B cell (primary cell): ENCODE data around the gene CHCHD5. TPM values are rescaled to one million over a fixed set of nuclear protein-coding genes. Genes with fewer than 3 reads are reported as not detected.
A peak's percentile ranks its signal among the peaks of the same experiment; 100 is the strongest.

ENCODE experiments used
- ATAC-seq: fragments of 200-7000 bp; cut with Tn5 transposase; one replicate; pipeline ENCODE4 v1.10.0; 2021; ENCODE audit warnings: low read depth, mild to moderate bottlenecking, moderate number of reproducible peaks, moderate library complexity
- CTCF ChIA-PET: fragments of 350-600 bp; sonication (Branson Sonifier 250); formaldehyde crosslinking; loops from one replicate; lab custom pipeline; 2021; ENCODE audit warnings: antibody characterized with exemption, inconsistent platforms; lab: Charles Lee
- POLR2A ChIA-PET: fragments of 350-600 bp; sonication (Branson Sonifier 250); formaldehyde crosslinking; loops from one replicate; lab custom pipeline; 2021; ENCODE audit warnings: antibody characterized with exemption; lab: Charles Lee
- DNase-seq: peaks from one replicate; pipeline ENCODE4 v3.0.0; 2013
- H2AFZ ChIP-seq: 2 replicates; pipeline ENCODE4 v1.6.1; 2012; ENCODE audit warnings: mild to moderate bottlenecking, low read depth, low read length; ENCODE audit not compliant: insufficient read depth, poor library complexity, severe bottlenecking
- H3K27ac ChIP-seq, 2 donors: 1 replicate in 1 of 2; 2 replicates in 1 of 2; pipeline ENCODE4 v1.5.1; 2012 to 2013; ENCODE audit warnings: low read length in 2 of 2, mild to moderate bottlenecking in 2 of 2, moderate library complexity in 1 of 2
- H3K27me3 ChIP-seq, 4 experiments: fragments of 200-600 bp in 1 of 4; sonication (generic) in 1 of 4; replicated peaks in 1 of 4; 1 replicate in 2 of 4; 2 replicates in 2 of 4; pipeline versions ENCODE4 v1.6.1 to v1.7.0; 2013 to 2016; ENCODE audit warnings: low read length in 3 of 4, mild to moderate bottlenecking in 2 of 4, mixed read lengths in 1 of 4, moderate library complexity in 1 of 4; ENCODE audit not compliant: insufficient read depth in 4 of 4, control insufficient read depth in 3 of 4; ENCODE audit errors: control extremely low read depth in 1 of 4
- H3K36me3 ChIP-seq, 2 experiments: replicated peaks in 1 of 2; 1 replicate in 1 of 2; 2 replicates in 1 of 2; pipeline versions ENCODE4 v1.6.1 to v1.7.1; 2013; ENCODE audit warnings: low read length in 1 of 2; ENCODE audit not compliant: insufficient read depth in 2 of 2, control insufficient read depth in 1 of 2; ENCODE audit errors: control extremely low read depth in 1 of 2, extremely low read depth in 1 of 2
- H3K4me1 ChIP-seq, 2 donors: fragments of 200-600 bp in 1 of 2; sonication (generic) in 1 of 2; 1 replicate in 1 of 2; 2 replicates in 1 of 2; pipeline versions ENCODE4 v1.5.1 to v1.6.1; 2013 to 2017; ENCODE audit warnings: low read length in 2 of 2; ENCODE audit not compliant: control insufficient read depth in 2 of 2, insufficient read depth in 2 of 2
- H3K4me2 ChIP-seq: replicated peaks from 2 replicates; pipeline ENCODE3; 2012; ENCODE audit warnings: mild to moderate bottlenecking, low read depth, low read length; ENCODE audit not compliant: poor library complexity, severe bottlenecking
- H3K4me3 ChIP-seq, 5 experiments: fragments of 200-600 bp in 1 of 5; sonication (generic) in 1 of 5; 1 replicate in 3 of 5; 2 replicates in 2 of 5; pipeline versions ENCODE4 v1.5.1 to v1.7.0; 2011 to 2016; ENCODE audit warnings: low read length in 4 of 5, mild to moderate bottlenecking in 4 of 5, low read depth in 2 of 5, control low read depth in 1 of 5, moderate library complexity in 1 of 5; ENCODE audit not compliant: insufficient read depth in 1 of 5; ENCODE audit errors: control extremely low read depth in 1 of 5, extremely low read depth in 1 of 5
- H3K79me2 ChIP-seq: fragments of 200-600 bp; sonication (generic); one replicate; pipeline ENCODE4 v1.6.0; 2016; ENCODE audit warnings: low read length; ENCODE audit not compliant: control insufficient read depth, insufficient read depth
- H3K9ac ChIP-seq: fragments of 200-600 bp; sonication (generic); 2 replicates; pipeline ENCODE4 v1.6.1; 2017; ENCODE audit warnings: mild to moderate bottlenecking, low read length, moderate library complexity
- H3K9me3 ChIP-seq, 3 donors: one replicate each; pipeline versions ENCODE4 v1.6.1 to v1.7.1; 2013; ENCODE audit warnings: low read length in 2 of 3; ENCODE audit not compliant: control insufficient read depth in 2 of 3, insufficient read depth in 1 of 3; ENCODE audit errors: control extremely low read depth in 1 of 3
- H4K20me1 ChIP-seq: 2 replicates; pipeline ENCODE4 v1.6.0; 2012; ENCODE audit warnings: mild to moderate bottlenecking, low read length; ENCODE audit not compliant: insufficient read depth, control insufficient read depth, poor library complexity, severe bottlenecking
- H3K27ac Mint-ChIP-seq: one replicate; pipeline ENCODE4 v1.8.0; 2021; ENCODE audit warnings: mixed read lengths
- H3K27me3 Mint-ChIP-seq: one replicate; pipeline ENCODE4 v1.8.0; 2021; ENCODE audit warnings: mixed read lengths
- H3K4me1 Mint-ChIP-seq: one replicate; pipeline ENCODE4 v1.8.0; 2021; ENCODE audit warnings: mixed read lengths
- H3K4me3 Mint-ChIP-seq: one replicate; pipeline ENCODE4 v1.8.0; 2021; ENCODE audit warnings: mixed read lengths
- H3K9me3 Mint-ChIP-seq: one replicate; pipeline ENCODE4 v1.8.0; 2022; ENCODE audit warnings: mixed read lengths; ENCODE audit not compliant: insufficient read depth
- CTCF ChIP-seq: fragments of 200-600 bp; IDR thresholded peaks from one replicate; pipeline ENCODE4 v1.8.0; 2022; ENCODE audit warnings: antibody characterized with exemption, mild to moderate bottlenecking
- EZH2 ChIP-seq: IDR thresholded peaks from 2 replicates; pipeline ENCODE4 v1.6.1; 2012; ENCODE audit warnings: borderline replicate concordance, low read depth, mild to moderate bottlenecking, moderate library complexity, low read length; ENCODE audit not compliant: insufficient read depth, poor library complexity, severe bottlenecking
- WGBS: methylation state at CpG from one replicate; pipeline ENCODE4 v1.1.5; 2013; ENCODE audit warnings: missing lambda C conversion rate; ENCODE audit not compliant: insufficient coverage; 5-methylcytosine and 5-hydroxymethylcytosine counted together
- intact Hi-C: fragments of 100-400 bp; cut with micrococcal nuclease; formaldehyde crosslinking; loops from one replicate; pipeline ENCODE4 v1.10.0; 2022
- polyA plus RNA-seq: library from polyadenylated mRNA; depleted of rRNA; stranded (reverse); fragments of >200 nt; gene quantifications from 2 replicates; pipeline ENCODE4 v1.2.3, GENCODE V29; 2012
- total RNA-seq, 2 donors: library from RNA; stranded (reverse); fragments of 120-200 nt in 1 of 2; gene quantifications; 1 replicate in 1 of 2; 2 replicates in 1 of 2; pipeline versions ENCODE4 v1.2.3 to v1.2.4, GENCODE V29; 2013 to 2022

The CHCHD5 gene
- total and polyA plus RNA-seq, 2 donors (not counting 1 experiment from before 2014, with no cell fraction given): 19.9 to 34.5 TPM

GRCh38 chr2:112582314-112582746, 2.1 kb upstream of the CHCHD5 start:
- Histone ChIP-seq H3K36me3 (peaks cover 0 to 13% of the 10 kb centered on the region in 2 experiments), H3K79me2 (no peaks in the 10 kb centered on the region), H3K9ac (no peak overlapping the region), H3K4me1 (peaks cover 13 to 25% of the 10 kb centered on the region in 2 donors), H4K20me1 (no peaks in the 10 kb centered on the region), H3K4me2 (no peak overlapping the region), H3K4me3 (no peak overlapping the region), H3K9me3 (peaks cover 0 to 11% (median 0%) of the 10 kb centered on the region in 3 donors), H2AFZ (no peak overlapping the region), H3K27ac (no peak overlapping the region), H3K27me3 (no peaks in the 10 kb centered on the region)
- TF ChIP-seq CTCF (peak; percentile 76), EZH2 (no peak)
- no peaks in the 10 kb centered on the region for H3K27me3 Mint-ChIP-seq
- ChIA-PET POLR2A (no interaction called here), CTCF (interaction anchor here (0.6 to 2.0 kb wide), 2 partner anchors 102 to 511 kb away, joined by 3 to 11 read pairs; no protein-coding TSS in a partner anchor)
- WGBS: 56% methylated on average over 8 of the region's 10 CpGs
- peak overlapping the region; percentile 39 for H3K27ac Mint-ChIP-seq
- ATAC-seq: peak; percentile 29
- peaks cover 33% of the 10 kb centered on the region for H3K4me1 Mint-ChIP-seq
- intact Hi-C loops: loop anchor here (2.0 to 5.0 kb wide), 3 partner anchors 325 to 700 kb away; partner anchors contain the start of genes ANAPC1 and ZC3H8
- peak; percentile 72 for DNase-seq
- H3K9me3 Mint-ChIP-seq: no peaks in the 10 kb centered on the region
- H3K4me3 Mint-ChIP-seq: peak overlapping the region; percentile 32

DNA sequence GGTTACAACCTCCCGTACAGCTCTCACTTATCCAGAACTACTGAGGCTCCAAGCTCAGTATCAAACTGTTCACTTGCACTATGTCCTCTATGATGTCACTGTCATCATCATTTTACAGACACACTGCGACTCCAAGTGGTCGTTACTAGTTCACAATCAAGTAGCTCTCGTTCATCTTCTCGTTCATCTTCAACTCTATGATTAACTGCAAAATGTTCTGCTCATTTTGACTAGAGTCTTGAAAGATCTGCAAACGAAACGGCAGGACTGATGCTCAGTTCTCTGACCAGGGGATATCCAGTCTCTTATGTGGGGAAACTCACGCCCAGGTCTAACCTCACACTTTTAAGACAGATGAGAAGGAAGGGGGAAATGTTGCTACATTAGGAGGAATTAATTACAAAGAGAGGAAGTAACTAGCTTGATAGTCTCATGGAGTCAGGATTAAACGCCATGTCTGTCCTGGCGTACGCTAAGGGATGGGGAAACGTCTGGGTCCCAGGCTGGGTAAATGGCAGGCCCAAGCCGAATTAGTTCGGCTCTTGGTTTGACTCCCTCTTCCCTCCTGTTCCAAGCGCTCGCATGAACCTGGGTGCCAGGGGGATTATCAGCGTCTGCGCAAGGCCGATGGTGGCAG, 794 bp upstream of the CHCHD5 start:
- Histone ChIP-seq H3K36me3 (peaks cover 0 to 20% of the 10 kb centered on the region in 2 experiments), H3K27me3 (no peaks in the 10 kb centered on the region), H3K4me3 (peak overlapping the region; percentile 70 to 94 (median 75)), H4K20me1 (no peaks in the 10 kb centered on the region), H3K4me1 (peaks cover 13 to 25% of the 10 kb centered on the region in 2 donors), H3K79me2 (no peaks in the 10 kb centered on the region), H3K4me2 (peak overlapping the region; percentile 80), H3K9ac (peak overlapping the region; percentile 77), H2AFZ (peak overlapping the region; percentile 96), H3K9me3 (peaks cover 0 to 11% (median 0%) of the 10 kb centered on the region in 3 donors), H3K27ac (peak overlapping the region; percentile 83 to 87)
- ChIA-PET POLR2A (interaction anchor here (0.6 to 1.1 kb wide), 3 partner anchors 101 to 529 kb away, joined by 3 to 12 read pairs (median 6); partner anchors contain the start of gene TMEM87B), CTCF (interaction anchor here (1.0 to 2.7 kb wide), 10 partner anchors 17 to 462 kb away, joined by 3 to 11 read pairs (median 4); no protein-coding TSS in a partner anchor)
- ATAC-seq (no peak), DNase-seq (no peak)
- WGBS: 61% methylated on average over 18 of the region's 19 CpGs
- intact Hi-C loops: loop anchor here (1.0 to 5.0 kb wide), 10 partner anchors 41 to 701 kb away; partner anchors contain the start of genes ANAPC1, CKAP2L, POLR1B and SLC20A1
- no peaks in the 10 kb centered on the region for H3K27me3 Mint-ChIP-seq
- TF ChIP-seq EZH2: no peak
- TF ChIP-seq CTCF: no peak
- no peaks in the 10 kb centered on the region for H3K9me3 Mint-ChIP-seq
- peak overlapping the region; percentile 97 for H3K4me3 Mint-ChIP-seq
- peak overlapping the region; percentile 98 for H3K27ac Mint-ChIP-seq
- H3K4me1 Mint-ChIP-seq: peaks cover 33% of the 10 kb centered on the region
